ENCODE data around the gene CCNDBP1. TPM values are rescaled to one million over a fixed set of nuclear protein-coding genes. Genes with fewer than 3 reads are reported as not detected.

The CCNDBP1 gene
- total and polyA plus RNA-seq, 2 of the 8 experiments (the other 6 are each of a cell fraction or from before 2014, with no cell fraction given): 23.4 to 29.0 TPM

- TF ChIP-seq RAD21 (IDR thresholded peaks at IDR 0.05 in 1 of 2, conservative IDR thresholded peaks at IDR 0.05 in 1 of 2; ENCODE audit: low read depth in 2 of 2, low read length in 2 of 2) (peak; percentile 40 to 62; a peak in 3 of 4 replicates), EZH2 (IDR thresholded peaks at IDR 0.05; ENCODE audit: low read depth, low read length, severe bottlenecking) (no peak), TBP (IDR thresholded peaks at IDR 0.05; ENCODE audit: low read depth, low read length) (no peak), NANOG (IDR thresholded peaks at IDR 0.05; ENCODE audit: insufficient read depth, low read depth, low read length, poor library complexity, severe bottlenecking) (no peak), CHD7 (IDR thresholded peaks at IDR 0.05; ENCODE audit: insufficient replicate concordance, low read length) (no peak), JUND (IDR thresholded peaks at IDR 0.05; ENCODE audit: low read length) (0 out of 2 replicates have a peak, but pooled peaks have one; percentile 24), TAF1 (IDR thresholded peaks at IDR 0.05; ENCODE audit: low read depth, low read length) (0 out of 2 replicates have a peak, but pooled peaks have one; percentile 18), SUZ12 (IDR thresholded peaks at IDR 0.05; ENCODE audit: low read length) (no peak)
These were observed 19.1 kb downstream of the CCNDBP1 start (continued) for GRCh38 chr15:43204016-43204901.

Measured in H1 (cell line).